ENCODE data around the gene OXTR. TPM values are rescaled to one million over a fixed set of nuclear protein-coding genes. Genes with fewer than 3 reads are reported as not detected.

The OXTR gene
- total RNA-seq = 1.2 and 1.4 TPM in 2 replicates

GRCh38 chr3:8769088-8769822 is at the start of gene OXTR:
Gene OXTR (minus strand): TSS chr3:8769613. CDS start chr3:8768187, 1,426 bp downstream.
- intact Hi-C loops (cut with micrococcal nuclease) = no loop called here

GRCh38 chr3:8817486-8817885 is 48.1 kb upstream of the OXTR start:
- intact Hi-C loops (cut with micrococcal nuclease) = no loop called here

GRCh38 chr3:8816106-8816505 is 46.7 kb upstream of the OXTR start:
- intact Hi-C loops (cut with micrococcal nuclease) = no loop called here

GRCh38 chr3:8813411-8813810 is 44.0 kb upstream of the OXTR start:
- intact Hi-C loops (cut with micrococcal nuclease) = no loop called here

GRCh38 chr3:8810561-8810960 is 41.1 kb upstream of the OXTR start:
- intact Hi-C loops (cut with micrococcal nuclease) = no loop called here

- intact Hi-C loops (cut with micrococcal nuclease) = no loop called here
These were observed 36.4 kb upstream of the OXTR start for GRCh38 chr3:8805774-8806173.

GRCh38 chr3:8802256-8802655 is 32.8 kb upstream of the OXTR start:
- intact Hi-C loops (cut with micrococcal nuclease) = no loop called here

- intact Hi-C loops (cut with micrococcal nuclease) = no loop called here
These were observed 30.6 kb upstream of the OXTR start for GRCh38 chr3:8800016-8800415.

GRCh38 chr3:8794247-8794646 is 24.8 kb upstream of the OXTR start:
- intact Hi-C loops (cut with micrococcal nuclease) = no loop called here

- intact Hi-C loops (cut with micrococcal nuclease) = no loop called here
These were observed 23.8 kb upstream of the OXTR start for GRCh38 chr3:8793242-8793641.

- intact Hi-C loops (cut with micrococcal nuclease) = no loop called here
These were observed 21.1 kb upstream of the OXTR start for GRCh38 chr3:8790529-8790928.

- intact Hi-C loops (cut with micrococcal nuclease) = no loop called here
These were observed 15.4 kb upstream of the OXTR start for GRCh38 chr3:8784676-8785435.

- intact Hi-C loops (cut with micrococcal nuclease) = no loop called here
These were observed 10.9 kb upstream of the OXTR start for GRCh38 chr3:8780279-8780678.

- intact Hi-C loops (cut with micrococcal nuclease) = no loop called here
These were observed 9.1 kb upstream of the OXTR start for GRCh38 chr3:8778475-8778874.

- intact Hi-C loops (cut with micrococcal nuclease) = no loop called here
These were observed 8.5 kb upstream of the OXTR start for GRCh38 chr3:8777978-8778267.

- intact Hi-C loops (cut with micrococcal nuclease) = no loop called here
These were observed 8.0 kb upstream of the OXTR start for GRCh38 chr3:8777201-8777977.

GRCh38 chr3:8776406-8776805 is 7.0 kb upstream of the OXTR start:
- intact Hi-C loops (cut with micrococcal nuclease) = no loop called here

GRCh38 chr3:8775602-8776001 is 6.2 kb upstream of the OXTR start:
- intact Hi-C loops (cut with micrococcal nuclease) = no loop called here

- intact Hi-C loops (cut with micrococcal nuclease) = no loop called here
These were observed 5.8 kb upstream of the OXTR start for GRCh38 chr3:8775181-8775580.

- intact Hi-C loops (cut with micrococcal nuclease) = no loop called here
These were observed 4.6 kb upstream of the OXTR start for GRCh38 chr3:8773941-8774542.

GRCh38 chr3:8768364-8769087 is 887 bp downstream of the OXTR start:
- intact Hi-C loops (cut with micrococcal nuclease) = no loop called here
